Panc1 (cell line): ENCODE results near the gene GATD1. TPM values are rescaled to one million over a fixed set of nuclear protein-coding genes. Genes with fewer than 3 reads are reported as not detected.

Source experiments
- ATAC-seq: fragments of 200-7000 bp; cut with Tn5 transposase; 2 replicates; pipeline ENCODE4 v1.9.1; 2020; ENCODE audit warnings: mild to moderate bottlenecking, moderate library complexity
- BruUV-seq: library from RNA; stranded (reverse); fragments of 400-500 nt; replicated peaks from 2 replicates; lab custom pipeline; 2021; lab: Mats Ljungman, UMichigan
- CTCF ChIA-PET: fragments of 300-600 bp; sonication (Branson Sonifier 250); formaldehyde crosslinking; loops from one replicate; lab custom pipeline; 2022; ENCODE audit warnings: antibody characterized with exemption; lab: Charles Lee
- POLR2A ChIA-PET: fragments of 300-600 bp; sonication (Branson Sonifier 250); formaldehyde crosslinking; loops from one replicate; lab custom pipeline; 2022; ENCODE audit warnings: antibody characterized with exemption; lab: Charles Lee
- DNase-seq: peaks from one replicate; pipeline ENCODE4 v3.0.0-alpha.2; 2010; ENCODE audit warnings: low read depth, low spot score
- H3K27ac ChIP-seq: 2 replicates; pipeline ENCODE4 v1.5.1; 2011; ENCODE audit warnings: mild to moderate bottlenecking, low read length, inconsistent platforms
- H3K27me3 ChIP-seq: fragments of 200-500 bp; sonication (Bioruptor generic); 2 replicates; pipeline ENCODE4 v1.6.0; 2014; ENCODE audit warnings: low read length, inconsistent platforms; ENCODE audit not compliant: control insufficient read depth, insufficient read depth
- H3K36me3 ChIP-seq: fragments of 200-500 bp; sonication (Bioruptor generic); 2 replicates; pipeline ENCODE4 v1.5.1; 2014; ENCODE audit warnings: inconsistent platforms, mild to moderate bottlenecking, low read length, moderate library complexity; ENCODE audit not compliant: control insufficient read depth, insufficient read depth
- H3K4me1 ChIP-seq: 2 replicates; pipeline ENCODE4 v1.5.1; 2011; ENCODE audit warnings: inconsistent platforms, mild to moderate bottlenecking, low read length, moderate library complexity; ENCODE audit not compliant: control insufficient read depth, insufficient read depth
- H3K4me3 ChIP-seq, 2 experiments: 2 replicates each; pipeline ENCODE4 v1.5.1; 2011 to 2012; ENCODE audit warnings: low read depth in 2 of 2, low read length in 2 of 2, mild to moderate bottlenecking in 2 of 2, inconsistent platforms in 1 of 2, moderate library complexity in 1 of 2
- H3K9me3 ChIP-seq: fragments of 200-500 bp; sonication (Bioruptor generic); 2 replicates; pipeline ENCODE4 v1.5.1; 2014; ENCODE audit warnings: low read depth, mild to moderate bottlenecking, inconsistent platforms, low read length, moderate library complexity; ENCODE audit not compliant: control insufficient read depth, insufficient read depth
- CTCF ChIP-seq: fragments of 450-650 bp; IDR thresholded peaks from 2 replicates; pipeline ENCODE4 v1.5.1; 2017; ENCODE audit warnings: mild to moderate bottlenecking
- POLR2AphosphoS5 ChIP-seq: IDR thresholded peaks from 2 replicates; pipeline ENCODE4 v1.6.1; 2012; ENCODE audit warnings: mild to moderate bottlenecking, low read depth, low read length, moderate library complexity
- REST ChIP-seq, 2 experiments: IDR thresholded peaks; 2 replicates each; pipeline ENCODE4 v1.6.1; 2011 to 2012; ENCODE audit warnings: low read depth in 2 of 2, control low read depth in 1 of 2, low read length in 1 of 2, mild to moderate bottlenecking in 1 of 2, moderate library complexity in 1 of 2; ENCODE audit not compliant: insufficient read depth in 1 of 2
- SIN3A ChIP-seq: IDR thresholded peaks from 2 replicates; pipeline ENCODE4 v1.6.1; 2012; ENCODE audit warnings: low read depth, mild to moderate bottlenecking, low read length, moderate library complexity, borderline replicate concordance; ENCODE audit not compliant: insufficient read depth
- TCF7L2 ChIP-seq: IDR thresholded peaks from 2 replicates; pipeline ENCODE4 v1.6.1; 2011; ENCODE audit warnings: mild to moderate bottlenecking, low read depth, low read length, inconsistent platforms
- in situ Hi-C: cut with HindIII; loops from 2 replicates; pipeline ENCODE4 v1.10.0; 2016; ENCODE audit warnings: low sequenced_read_pairs, low pct_unique_long_range_greater_than_20kb
- intact Hi-C: fragments of 100-400 bp; cut with micrococcal nuclease; formaldehyde crosslinking; loops from one replicate; pipeline ENCODE4 v1.10.0; 2022; ENCODE audit not compliant: unreplicated experiment
- total RNA-seq: library from RNA; stranded (reverse); gene quantifications from one replicate; pipeline ENCODE4 v1.2.1, GENCODE V29; 2021; ENCODE audit not compliant: unreplicated experiment

GATD1 gene
- total RNA-seq, 1 experiment from 2014 or later: 229 TPM

GRCh38 chr11:770642-771616 lies 6.4 kb downstream of the GATD1 start:
- H3K27ac ChIP-seq: no peak overlapping the region
- no peaks in the 10 kb centered on the region for H3K9me3 ChIP-seq
- H3K4me3 ChIP-seq: no peak overlapping the region
- no peak for DNase-seq
- H3K27me3 ChIP-seq: no peaks in the 10 kb centered on the region
- TF ChIP-seq SIN3A: no peak
- TF ChIP-seq POLR2AphosphoS5: no peak
- no peak for TF ChIP-seq TCF7L2
- TF ChIP-seq CTCF: no peak
- TF ChIP-seq REST (IDR thresholded peaks at IDR 0.05; ENCODE audit: insufficient read depth in 1 of 2, low read depth in 2 of 2, low read length in 1 of 2): no peak
- CTCF ChIA-PET: no interaction called here
- POLR2A ChIA-PET: no interaction called here
- no peak for ATAC-seq
- H3K4me1 ChIP-seq: peaks cover 40% of the 10 kb centered on the region
- peaks cover 6% of the 10 kb centered on the region; the same call in 1 of the 2 replicates for H3K36me3 ChIP-seq
- intact Hi-C loops: no loop called here
- no TSS peak for BruUV-seq
- in situ Hi-C loops: no loop called here

- H3K27ac ChIP-seq: no peak overlapping the region
- no peak for ATAC-seq
- no peak overlapping the region for H3K4me3 ChIP-seq
- no peak for DNase-seq
- H3K9me3 ChIP-seq: no peaks in the 10 kb centered on the region
- peaks cover 36% of the 10 kb centered on the region for H3K4me1 ChIP-seq
- intact Hi-C loops: no loop called here
- no peaks in the 10 kb centered on the region for H3K27me3 ChIP-seq
- TF ChIP-seq POLR2AphosphoS5 (0 out of 2 replicates have a peak, but pooled peaks have one; percentile 4), REST (IDR thresholded peaks at IDR 0.05; ENCODE audit: insufficient read depth in 1 of 2, low read depth in 2 of 2, low read length in 1 of 2) (no peak)
- ChIA-PET CTCF (no interaction called here), POLR2A (no interaction called here)
- BruUV-seq: TSS peak; percentile 57
- H3K36me3 ChIP-seq: peaks cover 6% of the 10 kb centered on the region; the same call in 1 of the 2 replicates
- in situ Hi-C loops: no loop called here
Observed at GRCh38 chr11:769887-770641, 7.2 kb downstream of the GATD1 start.
